ENCODE measurements around the gene TMEM196. TPM values are rescaled to one million over a fixed set of nuclear protein-coding genes. Genes with fewer than 3 reads are reported as not detected.

The TMEM196 gene
- total RNA-seq, 4 donors from 2014 or later, result not detected

DNA sequence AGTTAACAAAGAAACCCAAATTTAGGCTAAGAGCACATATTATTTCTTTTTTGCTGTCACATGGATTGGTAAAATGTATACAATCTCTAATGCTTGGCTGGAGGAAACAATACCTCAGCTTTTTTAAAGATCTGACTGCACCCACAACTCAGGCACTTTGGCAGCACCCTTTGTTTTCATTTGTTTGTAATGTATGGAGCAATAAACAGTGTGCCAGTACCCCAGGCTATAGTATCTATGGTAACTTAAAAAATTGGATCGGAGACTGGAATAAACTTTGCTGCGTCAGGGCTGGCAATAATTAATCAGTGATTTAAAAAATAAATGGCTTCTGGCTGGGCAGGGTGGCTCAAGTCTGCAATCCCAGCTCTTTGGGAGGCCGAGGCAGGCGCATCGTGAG lies 91.8 kb downstream of the TMEM196 start:
- DNase-seq (ENCODE audit: low spot score in 2 of 2), result no peak
- H3K4me3 ChIP-seq, result no peak overlapping the region
- no peaks in the 10 kb centered on the region for H3K36me3 ChIP-seq
- no peaks in the 10 kb centered on the region for H3K9me3 ChIP-seq
- WGBS, 2 donors, result 85 to 86% methylated on average over 5 of the region's 5 CpGs
- no peak for TF ChIP-seq EP300 (IDR thresholded peaks at IDR 0.05)
- TF ChIP-seq POLR2A (IDR thresholded peaks at IDR 0.05), result no peak
- TF ChIP-seq, protein P1, sequence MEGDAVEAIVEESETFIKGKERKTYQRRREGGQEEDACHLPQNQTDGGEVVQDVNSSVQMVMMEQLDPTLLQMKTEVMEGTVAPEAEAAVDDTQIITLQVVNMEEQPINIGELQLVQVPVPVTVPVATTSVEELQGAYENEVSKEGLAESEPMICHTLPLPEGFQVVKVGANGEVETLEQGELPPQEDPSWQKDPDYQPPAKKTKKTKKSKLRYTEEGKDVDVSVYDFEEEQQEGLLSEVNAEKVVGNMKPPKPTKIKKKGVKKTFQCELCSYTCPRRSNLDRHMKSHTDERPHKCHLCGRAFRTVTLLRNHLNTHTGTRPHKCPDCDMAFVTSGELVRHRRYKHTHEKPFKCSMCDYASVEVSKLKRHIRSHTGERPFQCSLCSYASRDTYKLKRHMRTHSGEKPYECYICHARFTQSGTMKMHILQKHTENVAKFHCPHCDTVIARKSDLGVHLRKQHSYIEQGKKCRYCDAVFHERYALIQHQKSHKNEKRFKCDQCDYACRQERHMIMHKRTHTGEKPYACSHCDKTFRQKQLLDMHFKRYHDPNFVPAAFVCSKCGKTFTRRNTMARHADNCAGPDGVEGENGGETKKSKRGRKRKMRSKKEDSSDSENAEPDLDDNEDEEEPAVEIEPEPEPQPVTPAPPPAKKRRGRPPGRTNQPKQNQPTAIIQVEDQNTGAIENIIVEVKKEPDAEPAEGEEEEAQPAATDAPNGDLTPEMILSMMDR (IDR thresholded peaks at IDR 0.05), result no peak
- no peaks in the 10 kb centered on the region for H3K27me3 ChIP-seq
- H3K4me1 ChIP-seq, result no peaks in the 10 kb centered on the region
- H3K27ac ChIP-seq, result no peak overlapping the region

- 60% methylated on average over 2 of the region's 2 CpGs for WGBS, 2 donors
- Histone ChIP-seq H3K9me3 (no peaks in the 10 kb centered on the region), H3K27ac (no peak overlapping the region), H3K27me3 (no peaks in the 10 kb centered on the region), H3K4me1 (no peaks in the 10 kb centered on the region), H3K36me3 (no peaks in the 10 kb centered on the region), H3K4me3 (no peak overlapping the region)
- no peak for TF ChIP-seq POLR2A (IDR thresholded peaks at IDR 0.05)
- TF ChIP-seq, protein P1 (IDR thresholded peaks at IDR 0.05), result no peak
- DNase-seq (ENCODE audit: low spot score in 2 of 2), result no peak
Measured at GRCh38 chr7:19677180-19677579, 96.2 kb downstream of the TMEM196 start.

DNA sequence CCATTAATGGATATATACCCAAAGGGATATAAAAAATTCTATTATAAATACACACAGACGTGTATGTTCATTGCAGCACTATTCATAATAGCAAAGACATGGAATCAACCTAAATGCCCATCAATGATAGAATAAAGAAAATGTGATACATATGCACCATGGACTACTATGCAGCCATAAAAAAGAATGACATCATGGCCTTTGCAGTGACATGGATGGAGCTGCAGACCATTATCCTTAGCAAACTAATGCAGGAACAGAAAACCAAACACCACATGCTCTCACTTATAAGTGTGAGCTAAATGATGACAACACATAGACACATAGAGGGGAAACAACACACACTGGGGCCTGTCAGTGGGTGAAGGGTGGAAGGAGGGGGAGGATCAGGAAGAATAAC lies 97.6 kb downstream of the TMEM196 start:
- 74 to 89% methylated on average over 1 of the region's 1 CpG for WGBS, 2 donors
- TF ChIP-seq, protein P1 (IDR thresholded peaks at IDR 0.05), result no peak
- no peak for TF ChIP-seq EP300 (IDR thresholded peaks at IDR 0.05)
- no peak for TF ChIP-seq POLR2A (IDR thresholded peaks at IDR 0.05)

GRCh38 chr7:19674266-19674960 lies 99.0 kb downstream of the TMEM196 start:
- H3K9me3 ChIP-seq, result no peaks in the 10 kb centered on the region
- no peaks in the 10 kb centered on the region for H3K27me3 ChIP-seq
- H3K36me3 ChIP-seq, result no peaks in the 10 kb centered on the region
- no peak for DNase-seq (ENCODE audit: low spot score in 2 of 2)
- TF ChIP-seq POLR2A (IDR thresholded peaks at IDR 0.05), result no peak
- TF ChIP-seq, protein P1 (IDR thresholded peaks at IDR 0.05), result no peak
- no peak for TF ChIP-seq EP300 (IDR thresholded peaks at IDR 0.05)
- H3K27ac ChIP-seq, result no peak overlapping the region
- no peaks in the 10 kb centered on the region for H3K4me1 ChIP-seq
- 79% methylated on average over 5 of the region's 5 CpGs for WGBS, 2 donors
- H3K4me3 ChIP-seq, result no peak overlapping the region

More for the DNA sequence above, 97.6 kb downstream of the TMEM196 start:
- no peak overlapping the region for H3K27ac ChIP-seq
- no peak for DNase-seq (ENCODE audit: low spot score in 2 of 2)
- no peak overlapping the region for H3K4me3 ChIP-seq
- no peaks in the 10 kb centered on the region for H3K9me3 ChIP-seq
- H3K4me1 ChIP-seq, result no peaks in the 10 kb centered on the region
- no peaks in the 10 kb centered on the region for H3K36me3 ChIP-seq
- no peaks in the 10 kb centered on the region for H3K27me3 ChIP-seq

DNA sequence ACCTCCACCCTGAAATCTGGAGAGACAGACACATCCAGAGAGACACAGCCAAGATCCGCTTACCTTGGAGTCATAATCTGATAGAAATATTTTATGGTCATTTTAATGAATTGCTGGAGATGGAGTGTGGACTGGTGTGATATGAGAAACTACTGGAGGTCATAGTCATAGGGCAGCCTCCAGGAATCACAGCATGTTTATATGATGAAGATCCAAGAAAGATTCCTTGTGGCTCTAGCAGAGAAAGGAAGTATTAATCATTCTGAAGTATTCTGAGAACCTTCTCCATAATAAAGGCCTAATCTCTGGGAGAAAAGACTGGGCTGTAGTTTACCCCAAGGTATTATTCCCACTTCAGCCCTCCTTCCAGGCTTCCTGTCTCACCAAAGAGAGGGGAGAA lies 102.6 kb downstream of the TMEM196 start:
- no peak for DNase-seq (ENCODE audit: low spot score in 2 of 2)
- no peak for TF ChIP-seq POLR2A (IDR thresholded peaks at IDR 0.05)
- TF ChIP-seq, protein P1 (IDR thresholded peaks at IDR 0.05), result no peak
- H3K4me3 ChIP-seq, result no peak overlapping the region
- H3K9me3 ChIP-seq, result no peaks in the 10 kb centered on the region
- H3K36me3 ChIP-seq, result no peaks in the 10 kb centered on the region
- H3K4me1 ChIP-seq, result no peaks in the 10 kb centered on the region
- WGBS, 2 donors, result 88 to 97% methylated on average over 1 of the region's 1 CpG
- no peak overlapping the region for H3K27ac ChIP-seq
- H3K27me3 ChIP-seq, result no peaks in the 10 kb centered on the region

Small RNA genes lying within 50 kb of the gene (small RNA-seq; reads per million reads assigned to genes)
- gene MIR3146, result not detected

Other genes starting within 250 kb of the TMEM196 start
- 10 to 100 TPM; 10.6 to 30.3 (median 12.8) TPM for gene POLR1F, start 64.6 kb downstream of the TMEM196 start, total RNA-seq